Cardiac fibroblast (primary cell): Measurements from ENCODE around the gene ACBD6.
A peak's percentile ranks its signal among the peaks of the same experiment; 100 is the strongest.

ENCODE experiments used
- DNase-seq, 2 donors: peaks; one replicate each; pipeline versions ENCODE4 v3.0.0 to v3.0.0-alpha.2; 2010; ENCODE audit warnings: low read depth in 2 of 2
- H3K4me3 ChIP-seq, 2 donors: replicated peaks in 1 of 2; 1 replicate in 1 of 2; 2 replicates in 1 of 2; pipeline ENCODE4 v1.5.1; 2011; ENCODE audit warnings: low read depth in 2 of 2, low read length in 2 of 2, mild to moderate bottlenecking in 2 of 2, moderate library complexity in 1 of 2
- TF ChIP-seq, protein P1 (sequence below): IDR thresholded peaks from one replicate; pipeline ENCODE4 v1.5.1; 2011; ENCODE audit warnings: low read depth, mild to moderate bottlenecking, low read length, inconsistent platforms

ACBD6 gene

GRCh38 chr1:180505732-180506335 is 3.5 kb upstream of the ACBD6 start:
- TF ChIP-seq, protein P1, sequence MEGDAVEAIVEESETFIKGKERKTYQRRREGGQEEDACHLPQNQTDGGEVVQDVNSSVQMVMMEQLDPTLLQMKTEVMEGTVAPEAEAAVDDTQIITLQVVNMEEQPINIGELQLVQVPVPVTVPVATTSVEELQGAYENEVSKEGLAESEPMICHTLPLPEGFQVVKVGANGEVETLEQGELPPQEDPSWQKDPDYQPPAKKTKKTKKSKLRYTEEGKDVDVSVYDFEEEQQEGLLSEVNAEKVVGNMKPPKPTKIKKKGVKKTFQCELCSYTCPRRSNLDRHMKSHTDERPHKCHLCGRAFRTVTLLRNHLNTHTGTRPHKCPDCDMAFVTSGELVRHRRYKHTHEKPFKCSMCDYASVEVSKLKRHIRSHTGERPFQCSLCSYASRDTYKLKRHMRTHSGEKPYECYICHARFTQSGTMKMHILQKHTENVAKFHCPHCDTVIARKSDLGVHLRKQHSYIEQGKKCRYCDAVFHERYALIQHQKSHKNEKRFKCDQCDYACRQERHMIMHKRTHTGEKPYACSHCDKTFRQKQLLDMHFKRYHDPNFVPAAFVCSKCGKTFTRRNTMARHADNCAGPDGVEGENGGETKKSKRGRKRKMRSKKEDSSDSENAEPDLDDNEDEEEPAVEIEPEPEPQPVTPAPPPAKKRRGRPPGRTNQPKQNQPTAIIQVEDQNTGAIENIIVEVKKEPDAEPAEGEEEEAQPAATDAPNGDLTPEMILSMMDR = no peak
- peak; percentile 18 to 79 for DNase-seq

DNA sequence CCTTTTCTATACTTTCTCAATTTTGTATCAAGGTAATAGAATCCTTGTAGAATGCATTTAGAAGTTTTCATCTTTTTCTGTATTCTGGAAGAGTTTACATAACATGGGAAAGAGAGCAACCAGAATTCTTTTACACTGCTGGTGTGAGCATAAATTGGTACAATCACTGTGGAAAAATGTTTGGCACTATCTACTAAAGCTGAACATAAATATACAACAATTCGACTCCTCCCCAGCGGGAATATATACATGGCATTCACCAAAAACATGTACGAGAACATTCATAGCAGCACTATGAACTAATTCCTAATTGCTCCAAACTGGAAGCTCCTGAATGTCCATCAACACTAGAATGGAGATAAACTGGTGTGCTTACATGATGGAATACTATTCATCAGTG is 1.8 kb upstream of the ACBD6 start:
- TF ChIP-seq, protein P1 = no peak
- H3K4me3 ChIP-seq = no peak overlapping the region
- no peak for DNase-seq

More at GRCh38 chr1:180505732-180506335, 3.5 kb upstream of the ACBD6 start:
- no peak overlapping the region for H3K4me3 ChIP-seq

GRCh38 chr1:180503280-180503862 is 994 bp upstream of the ACBD6 start:
- DNase-seq = peak; percentile 30 to 46
- TF ChIP-seq, protein P1 = no peak
- peak overlapping the region; percentile 62 to 92 for H3K4me3 ChIP-seq

- peak overlapping the region; percentile 62 to 92 for H3K4me3 ChIP-seq
- no peak for DNase-seq
- TF ChIP-seq, protein P1 = no peak
These were observed 464 bp downstream of the ACBD6 start for GRCh38 chr1:180501865-180502360.

DNA sequence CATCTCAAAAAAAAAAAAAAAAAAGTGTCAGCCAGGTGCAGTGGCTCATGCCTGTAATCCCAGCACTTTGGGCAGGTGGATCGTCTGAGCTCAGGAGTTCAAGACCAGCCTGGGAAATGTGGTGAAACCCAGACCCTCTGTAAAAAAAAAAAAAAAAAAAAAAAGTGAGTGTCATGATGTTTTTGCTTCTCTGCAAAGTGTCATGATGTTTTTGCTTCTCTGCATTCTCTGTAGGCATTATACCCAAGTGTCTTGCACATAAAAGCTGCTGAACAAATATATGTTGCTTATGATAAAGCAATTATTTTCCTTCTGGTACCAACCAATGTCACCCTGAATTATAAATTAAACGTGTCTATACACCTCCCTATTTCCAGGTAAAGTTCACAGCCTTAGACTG is 1.7 kb downstream of the ACBD6 start:
- TF ChIP-seq, protein P1 = no peak
- DNase-seq = no peak
- H3K4me3 ChIP-seq = no peak overlapping the region

DNA sequence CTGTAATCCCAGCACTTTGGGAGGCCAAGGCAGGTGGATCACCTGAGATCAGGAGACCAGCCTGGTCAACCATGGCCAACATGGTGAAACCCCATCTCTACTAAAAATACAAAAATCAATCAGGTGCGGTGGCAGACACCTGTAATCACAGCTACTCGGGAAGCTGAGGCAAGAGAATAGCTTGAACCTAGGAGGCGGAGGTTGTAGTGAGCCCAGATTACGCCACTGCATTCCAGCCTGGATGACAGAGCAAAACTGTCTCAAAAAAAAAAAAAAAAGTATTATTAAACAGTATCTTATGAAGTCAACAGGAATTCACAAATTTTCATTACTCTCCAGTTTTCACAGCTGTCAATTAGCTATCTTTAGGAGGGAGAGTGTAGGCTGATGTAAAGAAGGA is 3.8 kb downstream of the ACBD6 start:
- peak; percentile 18 to 53 for DNase-seq
- TF ChIP-seq, protein P1 = no peak
- H3K4me3 ChIP-seq = no peak overlapping the region
